Measurements from ENCODE around the gene NRXN3.

NRXN3 gene

DNA sequence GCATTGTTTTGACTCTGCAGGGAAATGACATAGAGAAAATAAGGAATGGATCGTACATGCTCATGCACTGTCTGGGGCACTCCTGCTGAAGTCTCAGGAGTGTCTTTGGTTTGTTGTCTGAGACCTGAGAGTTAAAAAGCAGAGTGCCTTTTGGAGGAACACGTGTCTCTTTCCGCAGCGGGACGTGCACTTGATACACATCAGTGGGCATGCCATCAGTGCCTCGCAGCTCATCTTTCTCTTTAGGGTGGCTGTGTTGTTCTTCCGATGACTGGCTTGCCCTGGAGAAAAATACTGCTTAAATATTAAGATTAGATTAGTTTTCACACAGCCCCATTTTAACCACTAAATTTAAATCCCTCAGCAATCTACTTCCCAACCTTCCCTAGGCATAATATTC, 1205.2 kb downstream of the NRXN3 start:
- in situ Hi-C loops (cut with MboI; ENCODE audit: low sequenced_read_pairs): no loop called here
- H3K4me1 ChIP-seq: no peaks in the 10 kb centered on the region
- no peaks in the 10 kb centered on the region for H3K27me3 ChIP-seq (ENCODE audit: low read depth)
- H3K36me3 ChIP-seq (replicated peaks): no peaks in the 10 kb centered on the region
- no peaks in the 10 kb centered on the region for H3K9me3 ChIP-seq
- H3K4me3 ChIP-seq: no peak overlapping the region
- no peak for DNase-seq (ENCODE audit: low spot score in 2 of 2)

DNA sequence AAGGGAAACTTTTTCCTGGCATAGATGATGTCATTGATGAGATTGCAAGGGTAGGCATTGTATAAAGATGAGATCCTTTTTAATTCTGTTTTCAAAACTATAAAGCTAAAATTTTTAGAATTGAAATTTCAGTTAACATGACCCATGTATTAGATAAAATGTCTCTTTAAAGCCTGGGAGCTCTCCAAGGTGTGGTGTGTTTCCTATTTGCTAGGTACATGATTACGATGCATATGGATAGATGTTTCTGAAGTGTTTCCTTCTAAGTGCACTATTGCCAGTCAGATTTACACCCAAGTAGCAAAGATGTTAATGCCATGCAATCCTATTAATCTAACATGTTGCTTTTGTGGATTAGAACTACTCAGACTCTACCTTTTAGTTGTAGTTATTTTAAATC, 1206.4 kb downstream of the NRXN3 start:
- no peaks in the 10 kb centered on the region for H3K36me3 ChIP-seq (replicated peaks)
- DNase-seq (ENCODE audit: low spot score in 2 of 2): no peak
- no peaks in the 10 kb centered on the region for H3K4me1 ChIP-seq
- H3K4me3 ChIP-seq: no peak overlapping the region
- H3K27me3 ChIP-seq (ENCODE audit: low read depth): no peaks in the 10 kb centered on the region
- in situ Hi-C loops (cut with MboI; ENCODE audit: low sequenced_read_pairs): no loop called here
- no peaks in the 10 kb centered on the region for H3K9me3 ChIP-seq

DNA sequence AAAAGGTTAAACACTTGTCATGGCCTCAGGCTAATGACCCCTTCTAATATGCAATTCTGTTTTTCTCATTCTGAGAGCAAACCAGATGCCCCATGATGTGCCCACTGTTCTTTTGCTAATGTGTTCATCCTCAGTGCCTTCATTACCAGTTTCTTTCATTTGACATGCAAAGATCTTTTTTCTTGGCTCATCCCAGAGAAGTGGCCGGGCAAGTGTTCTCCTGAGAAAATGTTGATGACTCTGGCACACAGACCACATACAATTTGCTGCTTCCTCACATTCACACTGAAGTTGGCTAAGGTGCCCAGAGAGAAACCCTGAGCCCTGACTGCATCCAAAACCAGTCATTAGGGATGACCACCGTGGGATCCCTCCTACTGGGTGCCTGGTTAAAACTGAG, 1207.8 kb downstream of the NRXN3 start:
- in situ Hi-C loops (cut with MboI; ENCODE audit: low sequenced_read_pairs): no loop called here
- Histone ChIP-seq H3K4me1 (no peaks in the 10 kb centered on the region), H3K9me3 (no peaks in the 10 kb centered on the region), H3K4me3 (no peak overlapping the region), H3K36me3 (replicated peaks) (no peaks in the 10 kb centered on the region), H3K27me3 (ENCODE audit: low read depth) (no peaks in the 10 kb centered on the region)
- no peak for DNase-seq (ENCODE audit: low spot score in 2 of 2)

DNA sequence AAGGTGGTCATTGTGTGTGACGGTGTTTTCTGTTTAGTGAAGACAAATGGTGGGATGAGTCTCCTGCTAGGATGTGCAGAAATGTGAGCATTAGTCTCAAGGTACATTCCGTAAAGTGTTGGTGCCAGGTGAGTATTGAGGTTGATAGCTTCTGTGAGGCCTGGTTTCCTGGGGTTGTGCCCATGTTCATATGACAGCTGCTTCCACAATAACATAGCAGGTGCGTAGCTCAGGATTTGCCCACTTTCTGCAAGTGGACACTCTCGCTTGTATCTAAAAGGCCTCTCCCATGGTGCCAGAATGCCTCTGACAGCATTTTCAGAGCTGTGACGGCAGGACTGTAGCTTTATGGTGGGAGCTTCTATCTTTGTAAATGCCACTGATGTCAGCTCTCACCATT, 1209.1 kb downstream of the NRXN3 start:
- in situ Hi-C loops (cut with MboI; ENCODE audit: low sequenced_read_pairs): no loop called here
- Histone ChIP-seq H3K9me3 (no peaks in the 10 kb centered on the region), H3K27me3 (ENCODE audit: low read depth) (no peaks in the 10 kb centered on the region), H3K4me1 (no peaks in the 10 kb centered on the region), H3K4me3 (no peak overlapping the region), H3K36me3 (replicated peaks) (no peaks in the 10 kb centered on the region)
- no peak for DNase-seq (ENCODE audit: low spot score in 2 of 2)

DNA sequence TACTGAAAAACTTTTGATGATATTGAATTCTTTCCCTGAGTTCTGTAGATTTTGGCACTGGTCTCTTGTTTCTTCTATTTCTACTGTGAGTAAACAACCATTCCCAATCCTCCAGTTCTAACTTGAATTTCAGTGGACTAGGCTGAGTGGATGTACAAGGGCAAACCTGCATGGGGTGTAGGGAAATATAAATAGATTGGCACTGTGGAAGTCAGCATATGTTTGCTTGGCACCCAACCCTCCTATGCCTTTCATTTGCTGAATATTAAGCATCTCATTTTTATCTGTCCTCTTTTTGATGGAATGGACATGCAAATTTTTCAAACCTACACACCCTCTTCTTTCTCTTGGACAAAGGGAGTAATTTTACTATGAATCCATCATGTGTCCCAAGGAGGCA, 1212.9 kb downstream of the NRXN3 start:
- no peak for DNase-seq (ENCODE audit: low spot score in 2 of 2)
- H3K4me3 ChIP-seq: no peak overlapping the region
- no peaks in the 10 kb centered on the region for H3K4me1 ChIP-seq
- no peaks in the 10 kb centered on the region for H3K36me3 ChIP-seq (replicated peaks)
- in situ Hi-C loops (cut with MboI; ENCODE audit: low sequenced_read_pairs): no loop called here
- H3K27me3 ChIP-seq (ENCODE audit: low read depth): no peaks in the 10 kb centered on the region
- no peaks in the 10 kb centered on the region for H3K9me3 ChIP-seq

DNA sequence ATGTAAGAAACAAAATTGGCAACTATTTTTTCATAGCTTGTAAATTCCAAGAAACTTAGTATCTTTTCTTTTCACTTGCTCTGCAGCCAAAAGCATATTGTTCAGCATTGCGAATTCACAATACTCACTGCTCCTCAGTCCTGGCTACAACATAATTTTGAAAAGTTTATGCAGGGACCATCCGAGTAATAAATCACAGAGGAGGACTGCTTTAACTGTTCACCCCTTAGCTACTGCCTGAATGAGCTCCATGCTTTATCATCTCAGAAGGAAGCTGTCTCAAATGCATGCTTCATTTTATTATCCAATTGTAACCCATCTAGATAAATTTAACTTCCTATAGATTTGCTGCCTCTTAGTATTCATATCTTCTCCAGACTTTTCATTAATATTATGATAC, 1213.3 kb downstream of the NRXN3 start:
- no peak overlapping the region for H3K4me3 ChIP-seq
- DNase-seq (ENCODE audit: low spot score in 2 of 2): no peak
- no peaks in the 10 kb centered on the region for H3K4me1 ChIP-seq
- in situ Hi-C loops (cut with MboI; ENCODE audit: low sequenced_read_pairs): no loop called here
- no peaks in the 10 kb centered on the region for H3K27me3 ChIP-seq (ENCODE audit: low read depth)
- no peaks in the 10 kb centered on the region for H3K36me3 ChIP-seq (replicated peaks)
- no peaks in the 10 kb centered on the region for H3K9me3 ChIP-seq

DNA sequence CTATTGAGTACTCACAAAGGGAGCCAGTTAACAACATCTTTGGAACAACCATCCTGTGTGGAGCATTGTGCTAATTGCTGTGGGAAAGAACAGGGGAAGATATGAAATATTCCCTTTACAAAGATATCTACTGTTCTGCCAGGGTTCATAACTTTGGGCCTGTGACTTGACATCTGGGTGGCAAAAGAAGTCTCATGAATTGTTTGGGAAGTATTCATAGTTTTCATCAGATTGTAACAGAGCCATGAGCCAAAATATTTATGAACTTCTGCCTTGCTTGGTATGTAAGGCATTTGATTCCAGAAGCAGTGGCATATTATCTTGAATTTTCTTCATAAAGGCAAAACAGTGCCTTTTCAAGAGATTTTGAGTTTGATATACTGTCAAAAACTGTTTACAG, 1224.9 kb downstream of the NRXN3 start:
- H3K4me1 ChIP-seq: no peaks in the 10 kb centered on the region
- no peak overlapping the region for H3K4me3 ChIP-seq
- in situ Hi-C loops (cut with MboI; ENCODE audit: low sequenced_read_pairs): no loop called here
- DNase-seq (ENCODE audit: low spot score in 2 of 2): no peak
- H3K36me3 ChIP-seq (replicated peaks): no peaks in the 10 kb centered on the region
- H3K27me3 ChIP-seq (ENCODE audit: low read depth): no peaks in the 10 kb centered on the region
- H3K9me3 ChIP-seq: no peaks in the 10 kb centered on the region

DNA sequence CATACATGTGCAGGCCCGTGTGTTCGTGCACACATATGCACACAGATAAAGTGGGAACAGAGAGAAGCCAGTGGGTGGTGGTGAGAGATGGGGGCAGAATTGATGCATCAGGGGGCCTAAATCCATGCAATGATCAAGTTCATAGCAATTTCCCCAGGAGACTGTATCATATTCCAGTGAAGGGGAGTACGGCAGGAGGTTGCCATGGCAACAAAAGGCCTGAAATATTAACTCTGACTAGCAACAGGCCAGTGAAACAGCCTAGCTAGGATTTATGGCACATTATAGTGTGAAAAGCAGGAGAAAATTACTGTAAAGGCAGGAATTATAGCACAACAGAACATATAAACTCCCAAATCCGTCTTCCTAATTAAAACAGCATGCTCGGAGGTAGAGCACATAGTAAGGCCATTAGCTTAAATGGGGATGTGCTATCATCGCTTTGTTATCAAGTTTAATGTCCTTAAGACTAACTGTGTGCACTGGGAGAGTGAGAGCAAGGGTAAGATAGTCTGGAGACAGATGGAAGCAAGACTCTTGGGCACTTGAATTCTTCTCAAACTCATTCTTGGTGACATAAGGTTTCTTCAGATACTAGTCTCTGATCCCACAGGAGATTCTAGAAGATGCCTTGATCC, 1234.8 kb downstream of the NRXN3 start:
- Histone ChIP-seq H3K27me3 (ENCODE audit: low read depth) (0 out of 2 replicates have a peak, but pooled peaks cover 2% of the 10 kb centered on the region), H3K4me1 (no peaks in the 10 kb centered on the region; the same call in 1 of the 2 replicates), H3K36me3 (replicated peaks) (no peaks in the 10 kb centered on the region), H3K9me3 (no peaks in the 10 kb centered on the region), H3K4me3 (no peak overlapping the region)
- no peak for DNase-seq (ENCODE audit: low spot score in 2 of 2)
- in situ Hi-C loops (cut with MboI; ENCODE audit: low sequenced_read_pairs): no loop called here

DNA sequence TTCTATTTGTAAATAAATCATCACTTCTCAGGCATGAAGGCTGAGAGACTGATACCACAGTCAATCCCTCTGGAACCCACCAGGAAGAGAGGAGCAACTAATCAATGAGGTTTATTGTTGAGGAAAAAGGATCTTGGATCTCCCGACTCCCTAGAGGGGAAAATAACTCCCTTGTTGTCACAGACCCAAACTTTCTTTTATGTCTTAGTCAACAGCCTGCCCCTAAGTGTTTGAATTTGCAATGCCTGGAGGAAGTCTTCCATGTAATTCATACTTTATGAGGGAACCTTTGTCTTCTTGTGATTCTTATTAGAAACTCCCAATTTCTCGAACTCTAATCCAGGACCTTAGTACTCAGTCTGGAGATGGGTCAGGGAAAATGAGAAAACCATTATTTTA, 1235.3 kb downstream of the NRXN3 start:
- no peak for DNase-seq (ENCODE audit: low spot score in 2 of 2)
- no peak overlapping the region for H3K4me3 ChIP-seq
- no peaks in the 10 kb centered on the region for H3K36me3 ChIP-seq (replicated peaks)
- in situ Hi-C loops (cut with MboI; ENCODE audit: low sequenced_read_pairs): no loop called here
- H3K4me1 ChIP-seq: no peaks in the 10 kb centered on the region; the same call in 1 of the 2 replicates
- H3K9me3 ChIP-seq: no peaks in the 10 kb centered on the region
- H3K27me3 ChIP-seq (ENCODE audit: low read depth): 0 out of 2 replicates have a peak, but pooled peaks cover 2% of the 10 kb centered on the region

DNA sequence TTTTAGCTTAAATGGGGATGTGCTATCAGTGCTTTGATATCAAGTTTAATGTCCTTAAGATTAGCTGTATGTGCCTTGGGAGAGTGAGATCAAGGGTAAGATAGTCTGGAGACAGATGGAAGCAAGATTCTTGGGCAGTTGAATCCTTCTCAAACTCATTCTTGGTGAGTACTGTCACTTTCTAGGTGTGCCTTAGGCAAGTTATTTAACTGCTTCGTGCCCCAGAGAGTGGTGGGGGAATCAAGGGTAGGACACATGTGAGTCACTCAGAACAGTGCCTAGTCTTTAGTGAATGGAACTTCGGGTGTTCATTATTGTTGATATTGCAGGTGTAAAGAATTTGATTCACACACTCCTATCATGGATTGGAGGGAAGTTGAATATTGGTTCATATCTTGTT, 1237.4 kb downstream of the NRXN3 start:
- H3K4me3 ChIP-seq: no peak overlapping the region

DNA sequence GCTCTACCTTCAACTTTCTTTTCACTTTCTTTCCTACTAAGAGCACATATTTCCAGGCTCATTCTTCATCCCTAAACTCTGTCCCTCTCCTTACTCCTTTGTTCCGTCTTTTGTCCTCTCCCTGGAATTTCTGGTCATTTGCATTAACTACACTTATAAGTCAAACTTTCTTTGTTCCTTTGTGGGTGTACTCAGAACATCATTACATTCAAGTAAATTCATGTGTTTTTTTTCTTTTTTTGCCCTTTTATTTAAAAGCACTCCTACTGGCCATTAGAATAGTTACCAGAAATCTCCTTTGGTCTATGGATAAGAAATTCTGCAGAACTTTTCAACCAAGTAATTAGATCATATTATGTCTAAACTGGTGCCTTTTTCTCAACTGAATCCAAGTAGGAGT, 1238.5 kb downstream of the NRXN3 start:
- in situ Hi-C loops (cut with MboI; ENCODE audit: low sequenced_read_pairs): no loop called here
- DNase-seq (ENCODE audit: low spot score in 2 of 2): peak in 1 of 2 experiments; percentile 57
- H3K27me3 ChIP-seq (ENCODE audit: low read depth): no peaks in the 10 kb centered on the region
- H3K4me3 ChIP-seq: no peak overlapping the region
- no peaks in the 10 kb centered on the region; the same call in 1 of the 2 replicates for H3K4me1 ChIP-seq
- H3K36me3 ChIP-seq (replicated peaks): no peaks in the 10 kb centered on the region
- H3K9me3 ChIP-seq: no peaks in the 10 kb centered on the region

More for the DNA sequence above, 1237.4 kb downstream of the NRXN3 start:
- no peak for DNase-seq (ENCODE audit: low spot score in 2 of 2)
- no peaks in the 10 kb centered on the region for H3K9me3 ChIP-seq
- no peaks in the 10 kb centered on the region; the same call in 1 of the 2 replicates for H3K4me1 ChIP-seq
- 0 out of 2 replicates have a peak, but pooled peaks cover 2% of the 10 kb centered on the region for H3K27me3 ChIP-seq (ENCODE audit: low read depth)
- H3K36me3 ChIP-seq (replicated peaks): no peaks in the 10 kb centered on the region
- in situ Hi-C loops (cut with MboI; ENCODE audit: low sequenced_read_pairs): no loop called here

DNA sequence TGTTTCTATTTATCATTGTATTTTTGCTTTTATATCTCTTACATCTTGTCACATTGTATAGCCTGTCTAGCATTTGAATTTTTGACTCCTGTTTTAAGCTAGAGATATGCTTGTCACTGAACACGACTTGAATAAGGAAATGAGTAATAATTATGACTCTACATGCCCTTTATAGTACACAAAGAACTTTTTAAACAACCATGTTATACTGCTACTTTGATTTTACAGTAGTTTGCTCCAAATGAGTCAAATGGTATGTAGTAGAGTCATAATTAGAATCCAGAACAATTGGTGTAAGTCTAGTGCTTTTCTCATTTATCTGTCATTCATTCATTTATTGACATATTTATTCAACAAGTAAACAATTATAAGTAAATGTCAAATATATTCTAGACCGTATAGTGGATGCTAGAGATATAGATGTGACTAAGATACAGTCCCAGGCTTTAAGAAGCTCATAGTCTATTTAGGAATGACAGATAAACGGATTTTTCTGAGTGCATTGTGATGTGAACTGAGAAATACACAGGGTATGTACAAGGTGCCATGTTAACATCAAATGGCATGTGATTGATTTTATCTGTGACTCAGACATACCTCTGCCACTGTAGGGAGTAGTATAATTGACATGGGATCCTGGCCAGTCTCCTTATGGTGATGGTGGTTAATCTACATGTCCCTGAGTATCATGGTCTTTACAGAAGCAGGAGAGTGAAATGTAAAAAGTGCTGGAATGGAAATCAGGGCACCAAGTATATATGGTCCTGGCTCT, 1241.4 kb downstream of the NRXN3 start:
- no peaks in the 10 kb centered on the region; the same call in 1 of the 2 replicates for H3K4me1 ChIP-seq
- no peak overlapping the region for H3K4me3 ChIP-seq
- DNase-seq (ENCODE audit: low spot score in 2 of 2): no peak
- H3K9me3 ChIP-seq: no peaks in the 10 kb centered on the region
- no peaks in the 10 kb centered on the region for H3K36me3 ChIP-seq (replicated peaks)
- H3K27me3 ChIP-seq (ENCODE audit: low read depth): no peaks in the 10 kb centered on the region
- in situ Hi-C loops (cut with MboI; ENCODE audit: low sequenced_read_pairs): no loop called here

DNA sequence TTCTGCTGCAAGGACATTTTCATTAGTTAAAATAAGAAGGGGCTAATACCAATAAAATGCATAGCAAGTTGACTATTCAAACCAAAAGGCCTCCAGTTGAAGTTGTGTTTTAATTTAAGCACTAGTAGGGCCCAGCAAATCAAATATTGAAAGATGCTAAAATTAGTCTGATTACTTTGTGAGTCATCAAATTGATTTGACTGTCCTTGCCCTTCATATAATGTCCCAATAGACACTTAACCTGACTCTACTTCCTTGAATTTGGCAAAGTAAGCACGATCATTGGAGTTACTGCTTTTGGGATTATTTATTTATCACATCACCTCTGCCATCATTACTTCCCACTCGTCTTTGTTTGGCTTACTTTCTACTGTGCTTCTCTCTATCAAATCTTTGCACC, 1242.6 kb downstream of the NRXN3 start:
- no peaks in the 10 kb centered on the region for H3K9me3 ChIP-seq
- in situ Hi-C loops (cut with MboI; ENCODE audit: low sequenced_read_pairs): no loop called here
- H3K27me3 ChIP-seq (ENCODE audit: low read depth): no peaks in the 10 kb centered on the region
- no peak for DNase-seq (ENCODE audit: low spot score in 2 of 2)
- H3K4me1 ChIP-seq: no peaks in the 10 kb centered on the region; the same call in 1 of the 2 replicates
- H3K4me3 ChIP-seq: no peak overlapping the region
- no peaks in the 10 kb centered on the region for H3K36me3 ChIP-seq (replicated peaks)

DNA sequence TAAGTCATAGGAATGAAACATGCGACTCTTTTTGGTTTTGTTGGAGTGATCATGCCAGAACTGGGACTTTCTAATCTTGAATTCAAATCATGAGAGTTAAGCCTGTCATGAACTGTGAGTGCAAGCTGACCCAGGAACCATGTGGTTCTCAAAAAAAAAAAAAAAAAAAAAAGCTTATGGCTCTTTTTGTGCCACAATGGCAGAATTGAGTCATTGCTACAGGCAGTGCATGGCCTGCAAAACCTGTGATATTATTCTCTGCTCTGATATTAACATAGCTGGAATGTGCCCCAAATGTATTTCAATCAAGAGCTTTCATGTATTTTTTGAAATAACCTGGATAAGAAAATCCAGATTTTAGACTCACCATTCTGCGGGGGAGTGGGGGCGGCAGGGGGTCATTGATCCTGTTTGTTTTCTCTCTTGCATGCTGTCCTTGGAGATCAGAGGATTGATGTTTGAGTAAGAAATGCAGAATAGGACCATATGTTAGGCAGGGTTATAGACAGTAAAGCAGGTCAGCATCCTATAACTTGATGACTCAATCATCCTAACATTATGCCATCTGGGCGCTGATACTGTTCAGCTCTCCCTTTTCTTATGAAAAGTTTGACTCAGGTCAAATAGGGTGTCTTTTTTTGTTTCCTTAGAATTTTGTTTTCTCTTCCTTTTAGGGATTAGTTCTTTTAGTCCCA, 1243.7 kb downstream of the NRXN3 start:
- DNase-seq (ENCODE audit: low spot score in 2 of 2): no peak
- Histone ChIP-seq H3K36me3 (replicated peaks) (no peaks in the 10 kb centered on the region), H3K9me3 (no peaks in the 10 kb centered on the region), H3K27me3 (ENCODE audit: low read depth) (no peaks in the 10 kb centered on the region), H3K4me1 (no peaks in the 10 kb centered on the region), H3K4me3 (no peak overlapping the region)
- in situ Hi-C loops (cut with MboI; ENCODE audit: low sequenced_read_pairs): no loop called here
